ENCODE measurements around the gene TET3. TPM values are rescaled to one million over a fixed set of nuclear protein-coding genes. Genes with fewer than 3 reads are reported as not detected.
"Not testable (repeated sequence)": the region's sequence is repeated elsewhere in the genome, so short reads cannot be mapped to it uniquely, and the experiment has no call there.

Gene TET3
- polyA plus RNA-seq: 1 to 10 TPM; 4.5 to 6.7 TPM

GRCh38 chr2:73984203-73984921 is at the start of gene TET3:
TSS of gene TET3 (plus strand) at chr2:73984910. CDS start at chr2:73986404, 1,494 bp downstream.
- Histone ChIP-seq H3K4me3 (ENCODE audit: low read depth in 1 of 2, low read length in 2 of 2) (peak within 1 kb of the TSS; percentile 71 to 90), H3K4me1 (ENCODE audit: control insufficient read depth in 2 of 2, insufficient read depth in 2 of 2, low read length in 1 of 2) (peaks cover 20 to 33% of the 10 kb centered on the region in 2 donors)
- whole genome bisulfite sequencing, 2 donors: 1 to 2% methylated on average over 48 to 85 of the region's 85 CpGs

GRCh38 chr2:73935641-73936040 is 49.1 kb upstream of the TET3 start:
- H3K4me3 ChIP-seq (ENCODE audit: low read depth in 1 of 2, low read length in 2 of 2): no peak overlapping the region
- peaks cover 0 to 3% of the 10 kb centered on the region in 2 donors for H3K36me3 ChIP-seq (ENCODE audit: control insufficient read depth in 2 of 2, insufficient read depth in 2 of 2, low read length in 1 of 2)
- no peak overlapping the region for H3K27ac ChIP-seq (ENCODE audit: low read depth in 2 of 2, low read length in 1 of 2)
- H3K9me3 ChIP-seq (ENCODE audit: control insufficient read depth in 2 of 2, insufficient read depth in 1 of 2, low read depth in 1 of 2, low read length in 1 of 2): no peaks in the 10 kb centered on the region
- H3K4me1 ChIP-seq (ENCODE audit: control insufficient read depth in 2 of 2, insufficient read depth in 2 of 2, low read length in 1 of 2): peaks cover 2 to 9% of the 10 kb centered on the region in 2 donors
- H3K27me3 ChIP-seq (ENCODE audit: control insufficient read depth in 1 of 2, insufficient read depth in 2 of 2, low read length in 2 of 2): no peaks in the 10 kb centered on the region

More at GRCh38 chr2:73984203-73984921, at the start of gene TET3:
- H3K27ac ChIP-seq (ENCODE audit: low read depth in 2 of 2, low read length in 1 of 2): peak within 1 kb of the TSS; percentile 87 to 97
- H3K9me3 ChIP-seq (ENCODE audit: control insufficient read depth in 2 of 2, insufficient read depth in 1 of 2, low read depth in 1 of 2, low read length in 1 of 2): no peaks in the 10 kb centered on the region
- no peaks in the 10 kb centered on the region for H3K27me3 ChIP-seq (ENCODE audit: control insufficient read depth in 1 of 2, insufficient read depth in 2 of 2, low read length in 2 of 2)
- no peaks in the 10 kb centered on the region for H3K36me3 ChIP-seq (ENCODE audit: control insufficient read depth in 2 of 2, insufficient read depth in 2 of 2, low read length in 1 of 2)

GRCh38 chr2:73937103-73937885 is 47.4 kb upstream of the TET3 start:
- Histone ChIP-seq H3K27me3 (ENCODE audit: control insufficient read depth in 1 of 2, insufficient read depth in 2 of 2, low read length in 2 of 2) (no peaks in the 10 kb centered on the region), H3K36me3 (ENCODE audit: control insufficient read depth in 2 of 2, insufficient read depth in 2 of 2, low read length in 1 of 2) (peaks cover 0 to 3% of the 10 kb centered on the region in 2 donors), H3K4me3 (ENCODE audit: low read depth in 1 of 2, low read length in 2 of 2) (no peak overlapping the region), H3K4me1 (ENCODE audit: control insufficient read depth in 2 of 2, insufficient read depth in 2 of 2, low read length in 1 of 2) (peaks cover 4 to 9% of the 10 kb centered on the region in 2 donors), H3K27ac (ENCODE audit: low read depth in 2 of 2, low read length in 1 of 2) (no peak overlapping the region), H3K9me3 (ENCODE audit: control insufficient read depth in 2 of 2, insufficient read depth in 1 of 2, low read depth in 1 of 2, low read length in 1 of 2) (no peaks in the 10 kb centered on the region)
- WGBS, 2 donors: 84 to 89% methylated on average over 4 of the region's 4 CpGs

- peaks cover 4 to 9% of the 10 kb centered on the region in 2 donors for H3K4me1 ChIP-seq (ENCODE audit: control insufficient read depth in 2 of 2, insufficient read depth in 2 of 2, low read length in 1 of 2)
- peaks cover 0 to 3% of the 10 kb centered on the region in 2 donors for H3K36me3 ChIP-seq (ENCODE audit: control insufficient read depth in 2 of 2, insufficient read depth in 2 of 2, low read length in 1 of 2)
- peak overlapping the region in 1 of 2 donors; percentile 7 for H3K27ac ChIP-seq (ENCODE audit: low read depth in 2 of 2, low read length in 1 of 2)
- no peak overlapping the region for H3K4me3 ChIP-seq (ENCODE audit: low read depth in 1 of 2, low read length in 2 of 2)
- H3K27me3 ChIP-seq (ENCODE audit: control insufficient read depth in 1 of 2, insufficient read depth in 2 of 2, low read length in 2 of 2): no peaks in the 10 kb centered on the region
- H3K9me3 ChIP-seq (ENCODE audit: control insufficient read depth in 2 of 2, insufficient read depth in 1 of 2, low read depth in 1 of 2, low read length in 1 of 2): no peaks in the 10 kb centered on the region
Measured at GRCh38 chr2:73937899-73938298, 46.8 kb upstream of the TET3 start.

GRCh38 chr2:73938718-73939352 is 45.9 kb upstream of the TET3 start:
- Histone ChIP-seq H3K4me1 (ENCODE audit: control insufficient read depth in 2 of 2, insufficient read depth in 2 of 2, low read length in 1 of 2) (peaks cover 2 to 9% of the 10 kb centered on the region in 2 donors), H3K27ac (ENCODE audit: low read depth in 2 of 2, low read length in 1 of 2) (peak overlapping the region; percentile 45 to 47), H3K4me3 (ENCODE audit: low read depth in 1 of 2, low read length in 2 of 2) (no peak overlapping the region), H3K36me3 (ENCODE audit: control insufficient read depth in 2 of 2, insufficient read depth in 2 of 2, low read length in 1 of 2) (peaks cover 0 to 3% of the 10 kb centered on the region in 2 donors), H3K27me3 (ENCODE audit: control insufficient read depth in 1 of 2, insufficient read depth in 2 of 2, low read length in 2 of 2) (no peaks in the 10 kb centered on the region), H3K9me3 (ENCODE audit: control insufficient read depth in 2 of 2, insufficient read depth in 1 of 2, low read depth in 1 of 2, low read length in 1 of 2) (no peaks in the 10 kb centered on the region)
- WGBS, 2 donors: 52% methylated on average over 5 of the region's 5 CpGs

- Histone ChIP-seq H3K4me3 (ENCODE audit: low read depth in 1 of 2, low read length in 2 of 2) (no peak overlapping the region), H3K9me3 (ENCODE audit: control insufficient read depth in 2 of 2, insufficient read depth in 1 of 2, low read depth in 1 of 2, low read length in 1 of 2) (no peaks in the 10 kb centered on the region), H3K36me3 (ENCODE audit: control insufficient read depth in 2 of 2, insufficient read depth in 2 of 2, low read length in 1 of 2) (peaks cover 0 to 3% of the 10 kb centered on the region in 2 donors), H3K27ac (ENCODE audit: low read depth in 2 of 2, low read length in 1 of 2) (peak overlapping the region; percentile 33 to 74), H3K4me1 (ENCODE audit: control insufficient read depth in 2 of 2, insufficient read depth in 2 of 2, low read length in 1 of 2) (peaks cover 2 to 9% of the 10 kb centered on the region in 2 donors), H3K27me3 (ENCODE audit: control insufficient read depth in 1 of 2, insufficient read depth in 2 of 2, low read length in 2 of 2) (no peaks in the 10 kb centered on the region)
- WGBS, 2 donors: 50 to 64% methylated on average over 2 of the region's 2 CpGs
Measured at GRCh38 chr2:73939419-73939818, 45.3 kb upstream of the TET3 start.

- not testable (repeated sequence) for H3K36me3 ChIP-seq (ENCODE audit: control insufficient read depth in 2 of 2, insufficient read depth in 2 of 2, low read length in 1 of 2); H3K4me1 ChIP-seq (ENCODE audit: control insufficient read depth in 2 of 2, insufficient read depth in 2 of 2, low read length in 1 of 2); H3K27me3 ChIP-seq (ENCODE audit: control insufficient read depth in 1 of 2, insufficient read depth in 2 of 2, low read length in 2 of 2); H3K4me3 ChIP-seq (ENCODE audit: low read depth in 1 of 2, low read length in 2 of 2); H3K9me3 ChIP-seq (ENCODE audit: control insufficient read depth in 2 of 2, insufficient read depth in 1 of 2, low read depth in 1 of 2, low read length in 1 of 2)
- H3K27ac ChIP-seq (ENCODE audit: low read depth in 2 of 2, low read length in 1 of 2): peak overlapping the region; percentile 58 to 74
- WGBS, 2 donors: 60 to 76% methylated on average over 1 of the region's 1 CpG
Measured at GRCh38 chr2:73940066-73940465, 44.6 kb upstream of the TET3 start.

- WGBS, 2 donors: 53% methylated on average over 2 of the region's 2 CpGs
- Histone ChIP-seq H3K36me3 (ENCODE audit: control insufficient read depth in 2 of 2, insufficient read depth in 2 of 2, low read length in 1 of 2) (peaks cover 4 to 11% of the 10 kb centered on the region in 2 donors), H3K27me3 (ENCODE audit: control insufficient read depth in 1 of 2, insufficient read depth in 2 of 2, low read length in 2 of 2) (no peaks in the 10 kb centered on the region), H3K4me1 (ENCODE audit: control insufficient read depth in 2 of 2, insufficient read depth in 2 of 2, low read length in 1 of 2) (peaks cover 2 to 5% of the 10 kb centered on the region in 2 donors), H3K9me3 (ENCODE audit: control insufficient read depth in 2 of 2, insufficient read depth in 1 of 2, low read depth in 1 of 2, low read length in 1 of 2) (no peaks in the 10 kb centered on the region), H3K27ac (ENCODE audit: low read depth in 2 of 2, low read length in 1 of 2) (no peak overlapping the region), H3K4me3 (ENCODE audit: low read depth in 1 of 2, low read length in 2 of 2) (no peak overlapping the region)
Measured at GRCh38 chr2:73942664-73943063, 42.0 kb upstream of the TET3 start.

GRCh38 chr2:73944714-73945113 is 40.0 kb upstream of the TET3 start:
- Histone ChIP-seq H3K27ac (ENCODE audit: low read depth in 2 of 2, low read length in 1 of 2) (no peak overlapping the region), H3K4me1 (ENCODE audit: control insufficient read depth in 2 of 2, insufficient read depth in 2 of 2, low read length in 1 of 2) (peaks cover 2% of the 10 kb centered on the region in 2 donors), H3K9me3 (ENCODE audit: control insufficient read depth in 2 of 2, insufficient read depth in 1 of 2, low read depth in 1 of 2, low read length in 1 of 2) (no peaks in the 10 kb centered on the region), H3K4me3 (ENCODE audit: low read depth in 1 of 2, low read length in 2 of 2) (no peak overlapping the region), H3K27me3 (ENCODE audit: control insufficient read depth in 1 of 2, insufficient read depth in 2 of 2, low read length in 2 of 2) (no peaks in the 10 kb centered on the region), H3K36me3 (ENCODE audit: control insufficient read depth in 2 of 2, insufficient read depth in 2 of 2, low read length in 1 of 2) (peaks cover 7 to 19% of the 10 kb centered on the region in 2 donors)
- WGBS, 2 donors: 86 to 88% methylated on average over 4 of the region's 4 CpGs
